Measurements from ENCODE around the gene UNC5C. TPM values are rescaled to one million over a fixed set of nuclear protein-coding genes. Genes with fewer than 3 reads are reported as not detected.

The UNC5C gene
- total RNA-seq = not detected in 2 replicates

DNA sequence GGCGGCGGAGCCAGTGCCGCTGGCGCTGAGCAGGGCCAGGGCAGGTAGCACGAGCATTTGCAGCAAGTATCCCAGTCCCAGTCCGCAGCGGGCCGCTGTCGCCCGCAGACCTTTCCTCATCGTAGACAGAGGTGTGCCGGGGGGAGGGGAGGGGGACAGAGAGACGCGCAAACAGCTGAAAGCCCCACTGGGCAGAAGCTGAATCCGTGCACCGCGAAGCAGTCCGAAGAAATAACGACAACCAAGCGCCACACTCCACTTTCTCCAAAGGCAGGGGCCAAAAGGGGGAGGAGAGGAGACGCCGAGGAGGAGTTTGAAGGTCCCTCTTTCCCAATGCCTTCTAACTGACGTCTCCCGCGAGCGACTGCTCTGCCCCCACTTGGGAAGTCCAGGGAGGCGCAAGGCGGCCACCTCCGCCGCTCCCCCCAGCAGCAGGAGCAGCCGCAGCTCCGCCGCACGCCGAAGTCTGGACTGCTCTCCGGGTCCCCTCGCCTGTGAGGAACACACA, at the start of gene UNC5C:
Gene UNC5C, minus strand, starts transcription at position 236 of the 508 bp plus-strand sequence.

All from dermis lymphatic vessel endothelial cell (primary cell).